HG03439 (cell line): ENCODE results near the gene CD47.

Source experiments
- ATAC-seq: cut with Tn5 transposase; IDR thresholded peaks from one replicate; pipeline ENCODE4 v1.9.1; 2021; ENCODE audit warnings: mild to moderate bottlenecking, moderate library complexity; ENCODE audit not compliant: unreplicated experiment

Gene CD47

DNA sequence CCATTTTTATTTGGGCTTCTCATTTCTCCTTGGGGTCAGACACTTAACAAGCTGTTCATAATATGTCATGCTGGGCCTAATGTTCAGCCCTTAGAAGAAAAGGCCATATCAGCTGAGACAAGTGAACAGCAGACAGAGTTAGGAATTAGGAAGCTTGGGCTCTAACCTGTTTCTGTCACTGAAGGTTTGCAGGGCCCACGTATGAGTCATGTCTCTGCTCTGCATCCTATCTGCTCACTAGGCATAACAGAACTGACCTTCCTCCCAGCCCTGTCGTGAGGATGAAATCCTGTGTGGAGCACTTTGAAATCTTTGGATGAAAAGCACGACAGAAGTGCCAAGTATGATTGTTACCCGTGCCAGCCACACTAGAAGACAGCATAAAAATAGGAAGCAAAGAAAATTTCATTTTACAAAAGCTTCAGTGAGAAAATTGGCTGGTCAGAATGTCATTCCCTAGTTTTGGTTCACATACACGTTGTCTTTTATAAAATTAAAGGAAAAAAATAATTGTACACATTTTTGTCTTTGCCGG, 26.5 kb upstream of the CD47 start:
- no peak for ATAC-seq

DNA sequence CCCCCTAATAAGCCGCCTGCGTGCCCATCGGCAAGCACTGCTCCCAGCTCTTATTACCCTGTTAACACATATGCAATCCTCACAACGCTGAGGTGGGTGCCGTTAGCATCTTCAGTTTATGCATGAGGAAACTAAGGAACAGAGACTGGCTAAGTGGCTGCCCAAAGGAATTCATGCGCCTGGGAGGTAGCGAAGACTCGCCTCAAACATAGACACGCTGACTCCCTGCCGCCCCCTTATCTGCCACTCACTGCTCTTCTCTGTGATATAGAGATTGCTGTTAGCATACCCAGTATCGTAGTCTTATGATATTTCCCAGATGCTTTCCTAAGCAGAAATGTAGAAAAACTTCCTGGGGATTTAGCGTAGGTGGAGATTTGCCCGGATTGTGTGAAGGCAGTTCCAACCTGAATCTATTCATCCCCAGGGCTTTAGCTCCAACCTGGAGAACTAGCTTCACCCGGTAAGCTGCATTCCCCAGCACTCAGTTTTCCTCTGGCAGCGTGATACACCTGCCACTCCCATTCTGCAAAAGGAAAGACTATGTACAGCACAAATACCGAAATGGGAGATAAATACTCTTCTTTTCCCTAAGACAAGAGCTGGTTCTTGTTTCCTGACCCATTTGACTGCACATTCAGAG, 23.7 kb upstream of the CD47 start:
- no peak for ATAC-seq

- ATAC-seq, result no peak
These were observed 23.1 kb upstream of the CD47 start for GRCh38 chr3:108113975-108114374.

DNA sequence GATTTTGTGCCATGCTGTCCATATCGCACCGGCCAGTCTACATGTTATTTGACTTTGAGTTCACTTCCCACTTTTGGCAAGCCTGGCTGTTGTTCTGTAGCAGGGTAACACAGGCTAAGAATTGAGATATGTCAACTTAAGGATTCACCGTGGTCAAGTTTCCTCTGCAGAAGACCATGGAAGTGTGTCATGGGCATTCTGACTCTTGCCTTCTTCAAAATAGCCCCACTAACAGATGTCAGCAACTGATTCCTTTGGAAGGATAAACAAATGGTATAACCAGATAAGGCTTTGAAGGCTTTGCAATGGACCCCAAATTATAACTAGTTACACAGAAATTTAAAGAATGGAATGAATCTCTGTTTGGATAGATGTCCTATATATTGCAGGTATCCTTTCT, 20.1 kb upstream of the CD47 start:
- ATAC-seq, result no peak

- no peak for ATAC-seq
These were observed 17.6 kb upstream of the CD47 start for GRCh38 chr3:108108416-108108815.

DNA sequence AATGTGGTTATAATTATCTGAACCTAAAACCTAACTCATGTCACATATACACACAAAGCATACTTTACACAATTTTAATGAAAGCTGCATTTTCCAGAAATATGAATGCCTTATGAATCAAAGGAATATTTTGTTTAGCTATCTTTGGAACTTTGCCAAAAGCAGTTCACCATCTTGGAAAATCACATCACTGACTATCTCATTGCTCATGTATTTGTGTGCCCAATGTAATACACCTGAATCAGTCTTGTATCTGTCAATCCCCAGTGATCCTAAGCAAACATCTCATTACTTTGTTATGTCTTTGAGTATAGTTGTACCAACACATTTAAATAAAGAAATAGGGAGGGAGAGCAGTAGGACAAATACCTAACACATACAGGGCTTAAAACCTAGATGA, 15.6 kb upstream of the CD47 start:
- no peak for ATAC-seq

DNA sequence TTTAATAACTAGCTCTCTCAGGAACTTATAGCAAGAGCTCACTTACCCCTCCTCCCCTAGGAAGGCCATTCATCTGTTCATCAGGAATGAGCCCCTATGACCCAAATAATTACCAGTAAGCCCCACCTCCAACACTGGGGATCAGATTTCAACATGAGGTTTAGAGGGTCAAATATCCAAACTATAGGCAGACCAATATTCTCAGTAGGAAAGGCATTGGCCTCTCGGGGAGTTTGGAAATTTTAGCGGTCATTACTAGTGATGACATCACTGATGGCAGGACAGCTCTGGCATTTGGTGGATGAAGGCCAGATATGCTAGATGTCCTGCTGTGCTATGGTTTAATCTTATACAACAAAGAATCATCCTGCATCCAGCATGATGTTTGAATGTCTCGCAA, 15.2 kb upstream of the CD47 start:
- no peak for ATAC-seq

DNA sequence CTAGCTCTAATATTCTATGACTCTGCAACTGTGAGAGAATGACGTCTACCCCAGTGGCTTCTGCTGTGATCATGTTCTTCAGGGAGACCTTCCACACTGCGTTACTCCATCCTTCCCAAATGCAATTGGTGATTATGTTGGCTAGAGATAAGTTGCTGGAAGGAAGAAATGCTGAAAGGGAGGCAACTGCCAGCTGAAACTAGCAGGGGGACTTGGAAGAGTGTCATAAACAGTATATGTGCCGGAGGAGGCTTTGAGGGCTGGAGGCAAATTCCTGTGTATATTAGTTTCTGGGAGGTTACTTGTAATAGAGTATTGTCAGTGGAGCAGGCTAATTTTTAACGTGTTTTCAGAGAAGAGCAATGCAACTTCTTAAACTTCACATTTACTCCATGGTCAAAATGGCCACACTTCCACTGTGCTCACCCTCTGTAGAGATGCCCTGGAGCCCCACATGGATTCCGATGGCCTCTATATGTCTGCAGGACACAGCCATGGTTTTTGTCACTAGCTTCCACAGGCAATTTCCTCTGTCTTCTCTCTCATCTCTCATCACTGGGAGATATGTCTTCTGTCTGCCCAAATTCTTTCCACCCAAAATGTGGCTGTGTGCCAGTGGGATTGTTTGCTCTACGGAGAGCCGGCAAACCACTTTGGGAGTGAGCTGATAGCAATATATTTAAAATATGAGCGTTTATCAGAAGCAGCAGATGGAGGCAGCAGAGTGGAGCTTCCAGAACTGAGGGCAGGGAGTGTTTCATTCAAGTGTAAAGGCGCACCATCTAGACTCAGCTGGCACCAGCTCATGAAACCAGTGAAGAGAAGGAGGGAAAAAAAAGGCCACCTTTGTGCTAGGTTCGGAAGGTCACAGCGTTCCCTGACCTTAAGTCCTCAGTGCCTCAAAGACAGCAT, 13.3 kb upstream of the CD47 start:
- no peak for ATAC-seq

DNA sequence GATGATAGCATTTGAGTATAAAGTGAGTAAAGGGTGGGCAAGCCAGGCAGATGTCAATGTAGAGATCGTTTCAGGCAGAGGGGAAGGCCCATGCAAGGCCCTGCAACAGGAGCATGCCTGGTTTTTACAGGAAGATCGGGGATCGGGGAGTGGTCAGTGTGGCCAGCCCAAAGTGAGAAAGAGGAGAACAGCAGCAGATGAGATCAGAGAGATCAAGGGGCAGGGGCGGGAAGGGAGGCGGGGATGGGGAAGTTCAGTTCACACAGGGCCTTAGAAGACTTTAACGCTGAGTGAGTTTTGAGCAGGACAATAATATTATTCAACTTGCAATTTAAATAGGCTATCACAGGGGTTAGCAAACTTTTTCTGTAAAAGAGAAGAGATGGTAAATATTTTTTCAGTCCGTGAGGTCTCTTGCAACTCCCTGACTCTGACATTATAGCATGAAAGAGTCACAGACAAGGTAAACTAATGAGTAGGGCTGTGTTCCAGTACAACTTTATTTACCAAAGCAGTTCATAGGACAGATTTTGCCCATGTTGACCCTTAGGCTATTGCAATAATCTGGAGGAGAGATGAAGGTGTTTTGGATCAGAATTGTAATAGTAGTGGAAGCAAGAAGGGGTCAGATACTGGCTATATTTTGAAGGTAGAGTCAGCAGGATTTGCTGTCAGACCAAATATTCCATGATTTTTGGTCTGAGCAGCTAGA, 12.4 kb upstream of the CD47 start:
- ATAC-seq, result no peak

DNA sequence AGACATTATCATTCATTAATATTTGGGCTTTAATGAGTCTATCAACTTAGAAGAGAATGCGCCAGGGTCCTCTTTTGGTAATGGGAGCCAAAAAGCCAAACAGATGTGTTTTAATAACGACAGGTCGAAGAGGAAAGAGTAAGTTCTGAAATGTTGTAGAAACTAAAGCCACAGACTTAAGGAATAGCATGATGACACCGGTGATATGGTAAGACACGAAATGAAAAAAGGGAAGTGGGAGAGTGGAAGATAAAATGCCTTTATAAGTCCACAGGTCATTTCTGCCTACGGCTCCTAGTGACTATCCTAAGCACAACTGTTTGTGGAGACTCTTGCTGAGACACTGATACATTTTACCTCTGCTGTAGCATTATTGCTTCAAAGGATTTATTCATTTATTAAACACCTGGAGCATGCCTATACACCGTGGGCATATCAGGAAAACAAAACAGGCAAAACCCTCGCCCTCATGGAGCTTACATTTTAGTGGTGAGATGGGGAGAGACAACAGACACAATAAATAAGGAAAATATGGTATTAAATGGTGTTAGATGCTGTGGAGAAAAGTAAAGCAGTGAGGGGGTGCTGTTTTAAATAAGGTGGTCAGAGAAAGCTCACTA, 11.7 kb upstream of the CD47 start:
- ATAC-seq, result no peak

DNA sequence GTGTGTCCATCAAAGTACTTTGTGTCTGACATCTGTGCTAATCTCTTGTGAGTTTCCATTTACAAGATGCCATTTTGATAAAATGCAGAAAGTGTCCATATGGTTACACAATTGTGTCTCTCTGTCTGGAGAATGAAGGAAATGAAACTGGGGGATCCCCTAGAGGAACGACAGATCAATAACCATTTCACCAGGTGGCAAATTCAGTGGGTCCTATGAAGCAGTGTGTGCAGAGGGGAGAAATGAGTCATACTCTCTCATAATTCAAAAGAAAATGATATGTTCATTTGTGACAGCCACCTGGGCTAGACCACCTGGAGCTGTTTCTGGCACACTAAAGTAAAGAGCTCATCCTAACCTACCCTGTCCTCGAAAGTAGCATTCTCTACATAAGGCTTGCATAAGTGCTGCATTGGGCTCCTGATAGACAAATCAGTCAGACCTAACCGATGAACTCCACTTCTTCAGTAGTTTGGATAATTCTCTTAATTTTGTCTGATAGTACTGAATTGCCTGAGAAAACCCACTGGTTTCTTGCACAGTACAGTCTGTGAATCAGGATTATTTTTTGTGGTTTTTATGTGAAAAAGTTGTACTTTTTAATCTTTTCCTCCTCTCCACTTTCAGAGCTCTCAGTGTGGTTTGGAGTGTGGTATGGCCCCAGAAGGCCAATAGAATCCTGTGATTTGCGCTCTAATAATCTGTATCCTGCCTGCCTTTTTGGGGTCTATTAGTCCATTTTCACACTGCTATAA, 10.3 kb upstream of the CD47 start:
- peak; percentile 95 for ATAC-seq

DNA sequence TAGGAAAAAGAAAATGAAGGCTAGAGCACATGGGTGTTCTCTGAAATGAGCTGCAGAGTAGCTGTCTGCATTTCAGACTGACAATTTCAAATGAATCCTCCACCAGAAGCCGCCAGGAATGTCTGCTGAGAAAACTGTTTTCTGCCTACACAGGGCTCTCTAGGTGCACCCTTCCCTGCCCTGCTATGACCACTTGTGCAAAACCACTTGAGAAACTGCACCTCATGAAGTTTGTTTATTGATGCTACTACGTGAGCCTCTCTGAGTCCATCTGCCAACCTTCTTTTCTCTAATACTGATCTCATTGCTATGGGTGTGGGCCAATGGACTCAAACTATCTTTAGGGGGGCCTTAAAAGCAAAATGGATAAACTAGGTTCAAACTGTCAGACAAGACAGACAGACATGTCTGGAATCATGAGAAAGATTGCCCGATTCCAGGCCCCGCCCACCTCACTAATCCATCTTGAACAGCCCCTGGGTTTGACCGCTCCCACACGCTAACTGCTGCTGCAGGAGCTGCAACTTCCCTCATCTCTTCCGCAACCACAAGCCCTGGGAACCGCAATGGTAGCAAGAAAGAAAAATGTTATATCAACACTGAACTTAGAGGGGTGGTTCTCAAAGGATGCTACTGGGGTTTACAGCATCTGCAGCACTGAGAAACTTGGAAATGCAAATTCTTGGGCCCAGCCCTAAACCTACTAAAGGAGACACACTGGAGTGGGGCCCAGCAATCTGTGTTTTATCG, 9.0 kb upstream of the CD47 start:
- no peak for ATAC-seq

GRCh38 chr3:108099244-108099643, 8.4 kb upstream of the CD47 start:
- ATAC-seq, result no peak

- no peak for ATAC-seq
These were observed 7.2 kb upstream of the CD47 start for GRCh38 chr3:108098003-108098370.

- no peak for ATAC-seq
These were observed 6.6 kb upstream of the CD47 start for GRCh38 chr3:108097322-108098002.

DNA sequence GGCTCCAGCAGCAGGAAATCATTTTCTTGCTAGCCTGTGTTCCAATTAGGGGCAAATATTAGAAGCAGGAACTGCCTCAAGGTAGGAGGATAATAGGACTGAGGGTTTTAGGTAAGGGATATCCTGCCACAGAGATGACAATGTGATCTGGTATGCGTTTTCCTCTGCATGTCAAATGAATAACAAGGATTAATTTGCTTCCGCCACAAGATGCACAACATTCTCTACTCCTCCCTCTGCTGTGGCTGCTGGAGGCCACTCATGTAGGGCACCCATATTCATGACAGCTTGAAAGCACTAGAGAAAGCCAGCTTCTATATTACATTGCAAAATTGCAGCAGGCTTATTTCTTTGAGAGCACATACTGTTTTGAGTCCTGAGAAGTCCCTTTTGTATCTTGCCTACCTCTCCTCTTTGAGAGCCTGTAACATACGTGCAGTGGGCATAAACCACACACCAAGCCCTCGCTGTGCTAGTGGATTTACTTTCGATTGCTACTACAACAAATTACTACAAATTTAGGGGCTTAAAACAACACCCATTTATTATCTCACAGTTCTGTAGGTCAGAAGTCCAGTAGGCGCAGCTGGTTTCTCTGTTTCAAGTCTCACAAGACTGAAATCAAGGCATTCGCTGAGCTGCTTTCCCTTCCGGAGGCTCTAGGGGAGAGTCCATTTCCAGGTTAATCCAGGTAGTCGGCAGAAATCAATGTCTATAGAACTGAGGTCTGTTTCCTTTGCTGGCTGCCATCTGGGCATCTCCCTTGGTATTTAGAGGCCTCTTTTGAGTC, 5.9 kb upstream of the CD47 start:
- no peak for ATAC-seq

GRCh38 chr3:108093616-108094015, 2.8 kb upstream of the CD47 start:
- ATAC-seq, result no peak

GRCh38 chr3:108093021-108093420, 2.2 kb upstream of the CD47 start:
- ATAC-seq, result no peak
